ENCODE measurements around the gene ITPKB. TPM values are rescaled to one million over a fixed set of nuclear protein-coding genes. Genes with fewer than 3 reads are reported as not detected.

The ITPKB gene
- total RNA-seq, 1 donor from 2014 or later = 21.2 TPM

DNA sequence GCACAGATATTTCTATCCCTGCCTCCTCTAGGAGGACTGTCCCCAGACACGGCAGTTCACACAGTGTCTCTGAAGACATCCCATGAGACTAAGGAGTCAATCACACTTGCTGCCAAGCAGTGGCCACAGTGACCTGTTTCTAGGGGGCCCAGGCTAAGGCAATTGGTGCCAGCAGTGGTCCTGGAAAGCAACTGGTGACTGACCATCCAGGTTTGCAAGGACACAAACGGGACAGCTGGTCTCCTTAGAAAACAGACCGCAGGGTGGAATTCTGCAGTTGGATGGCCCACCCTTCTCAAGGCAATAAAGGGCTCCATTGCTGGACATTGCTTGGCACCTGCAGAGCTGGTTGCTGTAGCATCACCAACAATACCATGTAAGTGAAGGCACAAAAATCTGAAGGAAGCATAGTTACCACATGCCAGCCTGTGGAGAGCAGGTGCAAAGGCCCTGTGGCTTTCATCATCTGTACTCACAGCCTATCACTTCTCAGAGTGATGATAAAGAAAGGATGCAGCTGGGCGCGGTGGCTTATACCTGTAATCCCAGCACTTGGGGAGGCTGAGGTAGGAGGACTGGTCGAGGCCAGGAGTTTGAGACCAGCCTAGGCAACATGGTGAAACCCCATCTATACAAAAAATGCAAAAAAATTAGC is 109.1 kb downstream of the ITPKB start:
- peaks cover 3% of the 10 kb centered on the region for H3K27me3 Mint-ChIP-seq (ENCODE audit: low read depth)
- H3K36me3 Mint-ChIP-seq = peaks cover 2% of the 10 kb centered on the region
- DNase-seq (ENCODE audit: low spot score in 2 of 2, unreplicated experiment in 2 of 2) = no peak
- no peaks in the 10 kb centered on the region for H3K9me3 Mint-ChIP-seq
- H3K4me3 Mint-ChIP-seq = no peak overlapping the region
- no peak overlapping the region for H3K27ac Mint-ChIP-seq
- H3K4me1 Mint-ChIP-seq = no peaks in the 10 kb centered on the region
- TF ChIP-seq, protein P1, sequence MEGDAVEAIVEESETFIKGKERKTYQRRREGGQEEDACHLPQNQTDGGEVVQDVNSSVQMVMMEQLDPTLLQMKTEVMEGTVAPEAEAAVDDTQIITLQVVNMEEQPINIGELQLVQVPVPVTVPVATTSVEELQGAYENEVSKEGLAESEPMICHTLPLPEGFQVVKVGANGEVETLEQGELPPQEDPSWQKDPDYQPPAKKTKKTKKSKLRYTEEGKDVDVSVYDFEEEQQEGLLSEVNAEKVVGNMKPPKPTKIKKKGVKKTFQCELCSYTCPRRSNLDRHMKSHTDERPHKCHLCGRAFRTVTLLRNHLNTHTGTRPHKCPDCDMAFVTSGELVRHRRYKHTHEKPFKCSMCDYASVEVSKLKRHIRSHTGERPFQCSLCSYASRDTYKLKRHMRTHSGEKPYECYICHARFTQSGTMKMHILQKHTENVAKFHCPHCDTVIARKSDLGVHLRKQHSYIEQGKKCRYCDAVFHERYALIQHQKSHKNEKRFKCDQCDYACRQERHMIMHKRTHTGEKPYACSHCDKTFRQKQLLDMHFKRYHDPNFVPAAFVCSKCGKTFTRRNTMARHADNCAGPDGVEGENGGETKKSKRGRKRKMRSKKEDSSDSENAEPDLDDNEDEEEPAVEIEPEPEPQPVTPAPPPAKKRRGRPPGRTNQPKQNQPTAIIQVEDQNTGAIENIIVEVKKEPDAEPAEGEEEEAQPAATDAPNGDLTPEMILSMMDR (IDR thresholded peaks at IDR 0.05; ENCODE audit: unreplicated experiment) = no peak

DNA sequence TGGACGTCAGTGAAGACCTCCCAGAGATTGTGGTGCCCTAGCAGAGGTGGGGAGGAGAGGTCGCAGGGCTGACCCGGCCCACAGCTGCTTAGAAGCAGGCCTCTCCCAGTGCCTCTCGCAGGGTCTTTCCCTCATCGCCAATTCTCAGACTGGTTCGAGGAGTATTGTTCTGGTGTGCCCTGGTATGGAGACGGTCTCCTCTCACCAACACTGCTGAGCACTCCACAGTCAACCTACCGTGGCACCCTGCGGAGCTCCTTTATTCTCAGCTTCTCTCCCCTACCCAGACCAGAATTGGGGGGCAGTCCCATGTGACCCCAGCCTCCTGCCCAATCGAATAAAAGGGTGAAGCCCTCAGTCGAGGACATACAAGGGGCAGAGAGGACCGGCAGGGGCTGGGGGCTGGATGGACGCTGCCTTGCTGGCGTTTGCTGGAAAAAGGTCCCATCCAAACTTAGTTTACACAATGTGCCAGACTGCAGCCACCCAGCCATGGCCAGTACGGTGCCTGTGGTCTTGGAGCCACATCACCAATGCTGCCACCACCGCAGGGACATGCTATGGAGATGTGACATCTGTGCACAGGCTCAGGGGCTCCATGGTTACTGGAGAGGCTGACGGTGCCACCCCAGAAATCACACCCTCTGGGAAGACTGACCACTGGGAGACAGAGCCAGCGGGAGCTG is 109.7 kb downstream of the ITPKB start:
- Mint-ChIP-seq H3K36me3 (peaks cover 2% of the 10 kb centered on the region), H3K4me1 (no peaks in the 10 kb centered on the region), H3K4me3 (no peak overlapping the region), H3K27me3 (ENCODE audit: low read depth) (peaks cover 3% of the 10 kb centered on the region), H3K27ac (no peak overlapping the region), H3K9me3 (no peaks in the 10 kb centered on the region)
- TF ChIP-seq, protein P1 (IDR thresholded peaks at IDR 0.05; ENCODE audit: unreplicated experiment) = no peak
- no peak for DNase-seq (ENCODE audit: low spot score in 2 of 2, unreplicated experiment in 2 of 2)

DNA sequence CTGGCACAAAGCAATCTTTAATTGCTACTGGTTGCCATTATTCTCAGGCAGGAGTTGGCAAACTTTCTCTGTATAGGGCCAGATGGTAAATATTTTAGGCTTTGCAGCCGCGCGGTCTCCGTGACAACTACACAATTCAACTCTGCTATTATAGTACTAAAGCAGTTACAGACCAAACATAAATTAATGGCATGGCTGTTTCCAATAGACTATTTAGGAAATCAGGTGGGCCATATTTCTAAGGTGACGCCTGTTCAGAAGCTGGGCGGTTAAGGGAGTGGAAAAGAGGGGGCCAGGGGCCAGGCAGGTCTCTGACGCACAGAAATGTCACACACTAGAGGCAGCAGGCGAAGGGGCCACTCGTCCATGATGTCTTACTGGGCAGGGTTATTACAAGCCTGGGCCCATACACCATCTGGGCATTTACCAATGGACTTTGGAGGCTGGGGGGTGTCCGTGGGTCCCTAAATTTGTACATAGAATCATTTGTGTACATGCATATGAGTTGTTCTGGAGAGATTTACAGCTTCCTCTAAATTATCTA is 110.4 kb downstream of the ITPKB start:
- Mint-ChIP-seq H3K4me3 (no peak overlapping the region), H3K36me3 (peaks cover 2% of the 10 kb centered on the region), H3K27me3 (ENCODE audit: low read depth) (peaks cover 3% of the 10 kb centered on the region), H3K9me3 (no peaks in the 10 kb centered on the region), H3K4me1 (no peaks in the 10 kb centered on the region), H3K27ac (no peak overlapping the region)
- TF ChIP-seq, protein P1 (IDR thresholded peaks at IDR 0.05; ENCODE audit: unreplicated experiment) = no peak
- DNase-seq (ENCODE audit: low spot score in 2 of 2, unreplicated experiment in 2 of 2) = no peak

DNA sequence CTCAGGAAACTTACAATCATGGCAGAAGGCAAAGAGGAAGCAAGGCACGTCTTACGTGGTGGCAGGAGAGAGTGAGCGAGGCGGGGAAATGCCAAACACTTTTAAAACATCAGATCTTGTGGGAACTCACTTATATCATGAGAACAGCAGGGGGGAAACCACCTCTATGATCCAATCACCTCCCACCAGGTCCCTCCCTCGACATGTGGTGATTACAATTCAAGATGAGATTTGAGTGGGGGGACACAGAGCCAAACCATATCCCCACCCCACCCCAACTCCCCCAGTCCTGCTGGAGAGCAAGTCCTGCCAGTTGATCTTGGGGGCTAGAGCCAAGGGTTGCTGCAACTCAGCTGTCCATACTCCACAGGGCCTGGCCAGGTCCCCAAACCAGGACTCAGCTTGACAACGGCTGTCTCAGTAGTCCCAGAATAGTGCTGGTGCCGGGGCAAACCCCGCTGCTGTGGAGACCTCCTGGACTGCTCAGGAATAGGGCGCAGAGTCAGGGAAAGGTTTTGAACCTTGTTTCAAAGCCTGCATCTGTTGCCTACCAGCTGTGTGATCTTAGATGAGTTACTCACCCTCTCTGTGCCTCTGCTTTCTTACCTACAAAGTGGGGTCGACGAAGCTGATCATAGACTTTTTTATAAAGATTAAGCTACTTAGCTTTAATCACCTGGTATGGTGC is 111.0 kb downstream of the ITPKB start:
- Mint-ChIP-seq H3K4me3 (no peak overlapping the region), H3K9me3 (no peaks in the 10 kb centered on the region), H3K4me1 (no peaks in the 10 kb centered on the region), H3K27ac (no peak overlapping the region), H3K27me3 (ENCODE audit: low read depth) (peaks cover 3% of the 10 kb centered on the region), H3K36me3 (peaks cover 2% of the 10 kb centered on the region)
- TF ChIP-seq, protein P1 (IDR thresholded peaks at IDR 0.05; ENCODE audit: unreplicated experiment) = no peak
- DNase-seq (ENCODE audit: low spot score in 2 of 2, unreplicated experiment in 2 of 2) = no peak

DNA sequence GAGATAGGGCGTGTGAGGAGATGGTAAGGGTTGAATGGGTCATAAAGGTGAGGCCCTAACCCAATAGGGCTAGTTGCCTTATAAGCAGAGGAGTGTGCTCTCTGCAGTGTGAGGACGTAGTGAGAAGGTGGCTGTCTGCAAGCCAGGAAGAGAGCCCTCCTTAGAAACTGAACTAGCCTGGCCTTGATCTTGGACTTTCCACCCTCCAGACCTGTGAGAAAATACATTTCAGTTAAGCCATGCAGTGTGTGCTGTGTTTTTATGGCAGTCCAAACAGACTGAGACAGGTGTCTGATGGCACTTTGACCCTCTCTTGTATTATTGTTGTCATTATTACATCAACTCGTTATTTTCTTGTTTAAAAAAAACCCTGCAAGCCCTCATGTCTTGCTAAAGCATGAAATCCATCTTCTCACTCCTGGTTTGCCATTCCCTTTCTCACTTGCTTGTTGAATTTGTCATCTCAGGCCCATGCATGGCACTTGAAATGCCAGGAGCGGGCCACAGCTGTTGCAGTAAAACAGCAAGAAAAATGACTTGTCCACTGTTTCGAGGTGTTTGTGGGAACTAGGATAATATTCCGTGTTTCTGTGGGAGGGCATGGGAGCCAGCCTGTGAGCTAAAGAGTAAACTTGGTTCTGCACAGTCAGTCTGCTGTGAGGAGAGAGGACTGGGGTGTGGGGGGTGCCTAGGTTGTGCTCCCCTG is 111.9 kb downstream of the ITPKB start:
- H3K4me3 Mint-ChIP-seq = no peak overlapping the region
- H3K9me3 Mint-ChIP-seq = peaks cover 2% of the 10 kb centered on the region
- H3K27me3 Mint-ChIP-seq (ENCODE audit: low read depth) = peaks cover 3% of the 10 kb centered on the region
- H3K36me3 Mint-ChIP-seq = peaks cover 2% of the 10 kb centered on the region
- H3K4me1 Mint-ChIP-seq = no peaks in the 10 kb centered on the region
- no peak overlapping the region for H3K27ac Mint-ChIP-seq
- TF ChIP-seq, protein P1 (IDR thresholded peaks at IDR 0.05; ENCODE audit: unreplicated experiment) = no peak
- no peak for DNase-seq (ENCODE audit: low spot score in 2 of 2, unreplicated experiment in 2 of 2)

Data from mesothelial cell of epicardium (in vitro differentiated cells).